CD14-positive monocyte (primary cell): ENCODE results near the gene KMT2E. TPM values are rescaled to one million over a fixed set of nuclear protein-coding genes. Genes with fewer than 3 reads are reported as not detected.

ENCODE experiments used
- DNase-seq, 3 donors: peaks; one replicate each; pipeline ENCODE4 v3.0.0-alpha.2; 2011 to 2022
- H2AFZ ChIP-seq: 2 replicates; pipeline ENCODE4 v1.6.0; 2012; ENCODE audit warnings: mild to moderate bottlenecking, low read depth, low read length, inconsistent platforms; ENCODE audit not compliant: insufficient read depth, poor library complexity, severe bottlenecking
- H3K27ac ChIP-seq, 2 donors: 1 replicate in 1 of 2; 2 replicates in 1 of 2; pipeline ENCODE4 v1.5.1; 2012 to 2013; ENCODE audit warnings: low read length in 2 of 2, control low read depth in 1 of 2, inconsistent platforms in 1 of 2, low read depth in 1 of 2, mild to moderate bottlenecking in 1 of 2
- H3K27me3 ChIP-seq, 2 donors: one replicate each; pipeline versions ENCODE4 v1.6.0 to v1.6.1; 2011 to 2013; ENCODE audit warnings: low read length in 2 of 2; ENCODE audit not compliant: control insufficient read depth in 2 of 2, insufficient read depth in 2 of 2
- H3K36me3 ChIP-seq, 2 donors: replicated peaks in 1 of 2; 1 replicate in 1 of 2; 2 replicates in 1 of 2; pipeline versions ENCODE4 v1.5.1 to v1.6.1; 2012 to 2013; ENCODE audit warnings: low read length in 2 of 2, control low read depth in 1 of 2, inconsistent platforms in 1 of 2, mild to moderate bottlenecking in 1 of 2; ENCODE audit not compliant: insufficient read depth in 2 of 2, control insufficient read depth in 1 of 2
- H3K4me1 ChIP-seq, 2 donors: 1 replicate in 1 of 2; 2 replicates in 1 of 2; pipeline versions ENCODE4 v1.5.1 to v1.6.1; 2012 to 2013; ENCODE audit warnings: low read length in 2 of 2, control low read depth in 1 of 2, inconsistent platforms in 1 of 2, mild to moderate bottlenecking in 1 of 2, moderate library complexity in 1 of 2; ENCODE audit not compliant: insufficient read depth in 2 of 2, control insufficient read depth in 1 of 2
- H3K4me2 ChIP-seq: replicated peaks from 2 replicates; pipeline ENCODE3; 2012; ENCODE audit warnings: low read length, moderate library complexity, mild to moderate bottlenecking; ENCODE audit not compliant: poor library complexity, severe bottlenecking; ENCODE audit errors: extremely low read depth
- H3K4me3 ChIP-seq, 3 experiments: fragments of 200-600 bp in 1 of 3; sonication (generic) in 1 of 3; replicated peaks in 1 of 3; 1 replicate in 2 of 3; 2 replicates in 1 of 3; pipeline ENCODE4 v1.5.1; 2011 to 2013; ENCODE audit warnings: low read length in 3 of 3, mild to moderate bottlenecking in 3 of 3, control low read depth in 2 of 3, low read depth in 2 of 3, inconsistent platforms in 1 of 3, moderate library complexity in 1 of 3
- H3K79me2 ChIP-seq: 2 replicates; pipeline ENCODE4 v1.6.0; 2012; ENCODE audit warnings: mild to moderate bottlenecking, control low read depth, inconsistent platforms, low read length, moderate library complexity; ENCODE audit not compliant: insufficient read depth
- H3K9ac ChIP-seq: 2 replicates; pipeline ENCODE4 v1.6.0; 2017; ENCODE audit warnings: low read length, mild to moderate bottlenecking; ENCODE audit not compliant: insufficient read depth, poor library complexity, severe bottlenecking
- H3K9me3 ChIP-seq, 2 donors: replicated peaks in 1 of 2; 1 replicate in 1 of 2; 2 replicates in 1 of 2; pipeline versions ENCODE4 v1.5.1 to v1.6.1; 2012 to 2013; ENCODE audit warnings: low read length in 2 of 2, control low read depth in 1 of 2; ENCODE audit not compliant: control insufficient read depth in 1 of 2, insufficient read depth in 1 of 2
- H4K20me1 ChIP-seq: 2 replicates; pipeline ENCODE4 v1.6.0; 2012; ENCODE audit warnings: mild to moderate bottlenecking, low read length, control low read depth, moderate library complexity; ENCODE audit not compliant: insufficient read depth
- H3K27ac Mint-ChIP-seq, 7 donors: one replicate each; pipeline ENCODE4 v1.8.0; 2020; ENCODE audit warnings: mild to moderate bottlenecking in 7 of 7, mixed read lengths in 7 of 7, moderate library complexity in 6 of 7, inconsistent platforms in 2 of 7
- H3K27me3 Mint-ChIP-seq, 3 donors: one replicate each; pipeline ENCODE4 v1.8.0; 2021 to 2022; ENCODE audit warnings: low read depth in 3 of 3, mild to moderate bottlenecking in 3 of 3, mixed read lengths in 3 of 3, moderate library complexity in 3 of 3, inconsistent platforms in 1 of 3
- H3K36me3 Mint-ChIP-seq, 2 donors: one replicate each; pipeline ENCODE4 v1.8.0; 2020; ENCODE audit warnings: mixed read lengths in 2 of 2, inconsistent platforms in 1 of 2, mild to moderate bottlenecking in 1 of 2
- H3K4me1 Mint-ChIP-seq: one replicate; pipeline ENCODE4 v1.8.0; 2020; ENCODE audit warnings: mild to moderate bottlenecking, mixed read lengths
- H3K4me3 Mint-ChIP-seq, 2 donors: one replicate each; pipeline ENCODE4 v1.8.0; 2020; ENCODE audit warnings: mild to moderate bottlenecking in 2 of 2, mixed read lengths in 2 of 2, moderate library complexity in 1 of 2
- H3K9me3 Mint-ChIP-seq, 7 donors: one replicate each; pipeline ENCODE4 v1.8.0; 2020 to 2022; ENCODE audit warnings: mixed read lengths in 7 of 7, mild to moderate bottlenecking in 6 of 7, moderate library complexity in 6 of 7, inconsistent platforms in 2 of 7
- WGBS: methylation state at CpG from one replicate; pipeline ENCODE4 v1.1.5; 2013; ENCODE audit warnings: missing lambda C conversion rate; ENCODE audit not compliant: insufficient coverage; 5-methylcytosine and 5-hydroxymethylcytosine counted together
- intact Hi-C, 2 donors: fragments of 100-400 bp; cut with micrococcal nuclease; formaldehyde crosslinking; loops; one replicate each; pipeline versions ENCODE4 v1.15.0 to v1.15.1; 2023
- polyA plus RNA-seq, 3 donors: library from polyadenylated mRNA; depleted of rRNA in 1 of 3; unstranded in 2 of 3; stranded (reverse) in 1 of 3; fragments of 300-500 nt in 2 of 3; fragments of >200 nt in 1 of 3; fragmentation: Illumina TruSeq in 2 of 3; gene quantifications; 1 replicate in 2 of 3; 2 replicates in 1 of 3; pipeline ENCODE4 v1.2.3, GENCODE V29; 2012 to 2021
- TF ChIP-seq, protein P1 (sequence below): fragments of 200-600 bp; IDR thresholded peaks from one replicate; pipeline ENCODE4 v1.8.0; 2022; ENCODE audit warnings: antibody characterized with exemption, mild to moderate bottlenecking

Gene KMT2E
- polyA plus RNA-seq, 3 donors, result 21.5 to 58.0 (median 33.1) TPM

DNA sequence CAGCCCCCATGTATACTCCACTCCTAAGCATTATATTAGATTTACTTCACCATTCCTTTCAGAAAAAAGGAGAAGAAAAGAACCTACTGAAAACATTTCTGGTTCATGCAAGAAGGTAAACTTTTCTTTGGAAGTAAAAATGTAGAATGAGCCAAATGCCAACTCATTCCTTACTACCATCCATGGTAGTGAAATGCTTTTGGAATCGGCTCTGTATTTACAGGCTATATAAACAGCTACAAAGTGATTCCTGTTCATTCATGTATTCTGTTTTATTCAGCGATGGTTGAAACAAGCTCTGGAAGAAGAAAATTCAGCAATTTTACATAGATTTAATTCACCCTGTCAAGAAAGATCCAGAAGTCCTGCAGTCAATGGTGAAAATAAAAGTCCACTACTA lies 91.6 kb downstream of the KMT2E start:
- peaks cover 72 to 82% of the 10 kb centered on the region in 2 donors for H3K36me3 Mint-ChIP-seq
- H3K36me3 ChIP-seq, result peaks cover 91 to 100% of the 10 kb centered on the region in 2 donors
- H3K27me3 Mint-ChIP-seq, result no peaks in the 10 kb centered on the region
- no peak overlapping the region for H3K4me3 Mint-ChIP-seq
- peaks cover 6% of the 10 kb centered on the region for H3K79me2 ChIP-seq
- H4K20me1 ChIP-seq, result peaks cover 93% of the 10 kb centered on the region
- WGBS, result no CpG with 5 or more reads among the region's 2 CpGs
- no peak overlapping the region for H3K9ac ChIP-seq
- intact Hi-C loops, result no loop called here
- no peak overlapping the region for H2AFZ ChIP-seq
- no peaks in the 10 kb centered on the region for H3K4me1 ChIP-seq
- H3K4me1 Mint-ChIP-seq, result no peaks in the 10 kb centered on the region
- no peaks in the 10 kb centered on the region for H3K9me3 Mint-ChIP-seq
- H3K27ac ChIP-seq, result peak overlapping the region in 1 of 2 donors; percentile 30
- H3K9me3 ChIP-seq, result no peaks in the 10 kb centered on the region
- TF ChIP-seq, protein P1, sequence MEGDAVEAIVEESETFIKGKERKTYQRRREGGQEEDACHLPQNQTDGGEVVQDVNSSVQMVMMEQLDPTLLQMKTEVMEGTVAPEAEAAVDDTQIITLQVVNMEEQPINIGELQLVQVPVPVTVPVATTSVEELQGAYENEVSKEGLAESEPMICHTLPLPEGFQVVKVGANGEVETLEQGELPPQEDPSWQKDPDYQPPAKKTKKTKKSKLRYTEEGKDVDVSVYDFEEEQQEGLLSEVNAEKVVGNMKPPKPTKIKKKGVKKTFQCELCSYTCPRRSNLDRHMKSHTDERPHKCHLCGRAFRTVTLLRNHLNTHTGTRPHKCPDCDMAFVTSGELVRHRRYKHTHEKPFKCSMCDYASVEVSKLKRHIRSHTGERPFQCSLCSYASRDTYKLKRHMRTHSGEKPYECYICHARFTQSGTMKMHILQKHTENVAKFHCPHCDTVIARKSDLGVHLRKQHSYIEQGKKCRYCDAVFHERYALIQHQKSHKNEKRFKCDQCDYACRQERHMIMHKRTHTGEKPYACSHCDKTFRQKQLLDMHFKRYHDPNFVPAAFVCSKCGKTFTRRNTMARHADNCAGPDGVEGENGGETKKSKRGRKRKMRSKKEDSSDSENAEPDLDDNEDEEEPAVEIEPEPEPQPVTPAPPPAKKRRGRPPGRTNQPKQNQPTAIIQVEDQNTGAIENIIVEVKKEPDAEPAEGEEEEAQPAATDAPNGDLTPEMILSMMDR, result no peak
- H3K27ac Mint-ChIP-seq, result peak overlapping the region in 2 of 7 donors; percentile 10 to 61
- H3K4me3 ChIP-seq, result no peak overlapping the region
- no peak overlapping the region for H3K4me2 ChIP-seq
- no peak for DNase-seq
- H3K27me3 ChIP-seq, result no peaks in the 10 kb centered on the region

DNA sequence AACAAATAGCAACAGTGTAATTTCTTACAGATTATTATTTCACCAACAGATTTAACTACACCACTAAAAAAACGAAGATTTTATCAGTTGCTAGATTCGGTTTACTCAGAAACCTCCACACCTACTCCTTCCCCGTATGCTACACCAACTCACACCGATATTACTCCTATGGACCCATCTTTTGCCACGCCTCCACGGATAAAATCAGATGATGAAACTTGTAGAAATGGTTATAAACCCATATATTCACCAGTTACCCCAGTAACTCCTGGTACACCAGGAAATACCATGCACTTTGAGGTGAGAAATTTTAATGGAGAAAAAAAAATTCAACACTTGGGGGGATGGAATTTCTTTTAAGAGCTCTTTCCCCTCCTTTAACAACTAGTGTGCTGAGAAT lies 92.5 kb downstream of the KMT2E start:
- Histone ChIP-seq H3K79me2 (peaks cover 6% of the 10 kb centered on the region), H3K4me1 (no peaks in the 10 kb centered on the region), H3K36me3 (peaks cover 92 to 100% of the 10 kb centered on the region in 2 donors), H3K9me3 (no peaks in the 10 kb centered on the region), H3K27ac (peak overlapping the region in 1 of 2 donors; percentile 30), H3K4me3 (no peak overlapping the region), H3K27me3 (no peaks in the 10 kb centered on the region), H2AFZ (no peak overlapping the region), H3K9ac (no peak overlapping the region), H3K4me2 (no peak overlapping the region), H4K20me1 (peaks cover 93% of the 10 kb centered on the region)
- no peaks in the 10 kb centered on the region for H3K27me3 Mint-ChIP-seq
- H3K27ac Mint-ChIP-seq, result peak overlapping the region in 1 of 7 donors; percentile 48
- H3K36me3 Mint-ChIP-seq, result peaks cover 73 to 85% of the 10 kb centered on the region in 2 donors
- no peak for DNase-seq
- TF ChIP-seq, protein P1, result no peak
- no peak overlapping the region for H3K4me3 Mint-ChIP-seq
- WGBS, result no CpG with 5 or more reads among the region's 6 CpGs
- intact Hi-C loops, result no loop called here
- no peaks in the 10 kb centered on the region for H3K4me1 Mint-ChIP-seq
- no peaks in the 10 kb centered on the region for H3K9me3 Mint-ChIP-seq
